ENCODE measurements around the gene TEF. TPM values are rescaled to one million over a fixed set of nuclear protein-coding genes. Genes with fewer than 3 reads are reported as not detected.
"Not testable (repeated sequence)": the region's sequence is repeated elsewhere in the genome, so short reads cannot be mapped to it uniquely, and the experiment has no call there.

Gene TEF
- total RNA-seq, 1 experiment from 2014 or later = 12.8 TPM

DNA sequence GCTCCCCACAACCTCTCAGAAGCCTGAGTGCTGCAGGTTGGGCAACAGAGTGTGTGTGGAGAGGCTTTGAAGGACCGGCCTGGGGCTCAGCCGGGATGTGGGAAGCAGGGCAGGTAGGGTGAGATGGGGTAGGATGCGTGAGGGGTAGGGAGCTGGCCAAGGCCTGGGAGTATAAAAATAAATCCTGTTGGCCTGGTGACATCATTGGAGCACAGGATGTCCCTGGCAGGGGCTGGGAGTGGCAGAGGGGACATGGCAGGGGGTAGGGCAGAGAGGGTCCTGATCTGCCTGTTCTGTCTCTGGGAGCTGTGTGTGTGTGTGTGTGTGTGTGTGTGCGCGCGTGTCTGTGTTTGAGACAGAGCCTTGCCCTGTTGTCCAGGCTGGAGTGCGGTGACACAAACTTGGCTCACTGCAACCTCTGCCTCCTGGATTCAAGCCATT lies 28.6 kb downstream of the TEF start:
- in situ Hi-C loops (cut with HindIII; ENCODE audit: low sequenced_read_pairs) = no loop called here
- peak; percentile 97 for DNase-seq (ENCODE audit: low spot score)

DNA sequence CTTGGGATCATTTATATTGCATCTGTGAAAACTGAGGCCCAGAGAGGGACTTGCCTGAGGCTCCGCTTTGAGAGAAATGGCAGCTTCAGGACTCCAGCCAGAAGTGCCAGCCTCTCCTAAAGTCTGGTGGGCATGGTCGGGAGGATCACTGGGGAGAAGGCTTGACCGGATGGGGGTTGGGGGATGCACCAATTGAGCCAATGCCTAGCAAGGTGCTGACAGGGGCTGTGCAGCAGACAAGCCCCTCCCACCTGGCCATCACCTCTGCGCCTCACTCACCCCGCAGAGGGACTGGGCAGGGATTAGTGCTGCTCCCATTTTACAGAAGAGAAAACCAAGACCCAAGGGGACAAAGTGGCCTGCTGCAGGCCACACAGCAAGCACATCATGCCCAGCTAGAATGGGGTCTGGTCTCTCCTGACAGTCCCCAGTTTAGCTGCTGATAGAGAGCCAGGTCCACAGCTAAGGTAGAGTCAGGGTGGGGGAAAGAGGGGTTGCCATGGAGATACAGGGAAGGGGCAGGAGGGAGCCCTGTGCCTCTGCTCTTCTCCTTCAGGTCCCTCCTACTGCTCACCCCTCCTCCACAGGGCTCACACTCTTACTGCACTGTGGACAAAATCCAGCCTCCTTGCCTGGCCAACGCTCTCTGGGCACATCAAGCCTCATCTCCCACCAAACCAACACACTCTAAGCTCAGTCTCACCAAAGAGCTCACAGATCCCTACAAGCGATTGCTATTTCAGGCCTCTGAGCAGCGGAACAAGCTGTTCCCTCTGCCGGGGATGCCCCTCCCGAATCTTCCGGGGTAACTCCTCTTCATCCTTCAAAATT lies 29.5 kb downstream of the TEF start:
- peak; percentile 97 for DNase-seq (ENCODE audit: low spot score)
- in situ Hi-C loops (cut with HindIII; ENCODE audit: low sequenced_read_pairs) = no loop called here

DNA sequence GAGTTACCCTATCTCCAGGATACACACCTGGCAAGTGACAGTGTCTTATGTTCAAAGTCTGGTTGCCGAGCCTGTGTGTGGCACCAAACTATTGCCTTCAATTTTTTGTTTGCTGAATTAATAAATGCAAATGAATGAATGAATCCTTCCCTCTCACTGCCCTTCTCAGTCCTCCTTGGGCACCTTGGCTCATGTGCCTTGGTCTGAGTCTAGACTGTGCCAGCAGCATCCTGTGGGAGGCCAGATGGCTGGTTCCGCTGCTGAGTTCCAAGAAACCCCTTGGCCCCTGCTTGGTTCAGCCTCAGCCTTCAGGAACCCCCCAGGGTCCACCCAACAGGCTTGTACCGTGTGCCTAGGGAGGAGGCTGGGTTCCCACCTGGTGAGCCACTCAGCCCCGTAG lies 33.8 kb downstream of the TEF start:
- in situ Hi-C loops (cut with HindIII; ENCODE audit: low sequenced_read_pairs) = no loop called here
- peak; percentile 85 for DNase-seq (ENCODE audit: low spot score)

DNA sequence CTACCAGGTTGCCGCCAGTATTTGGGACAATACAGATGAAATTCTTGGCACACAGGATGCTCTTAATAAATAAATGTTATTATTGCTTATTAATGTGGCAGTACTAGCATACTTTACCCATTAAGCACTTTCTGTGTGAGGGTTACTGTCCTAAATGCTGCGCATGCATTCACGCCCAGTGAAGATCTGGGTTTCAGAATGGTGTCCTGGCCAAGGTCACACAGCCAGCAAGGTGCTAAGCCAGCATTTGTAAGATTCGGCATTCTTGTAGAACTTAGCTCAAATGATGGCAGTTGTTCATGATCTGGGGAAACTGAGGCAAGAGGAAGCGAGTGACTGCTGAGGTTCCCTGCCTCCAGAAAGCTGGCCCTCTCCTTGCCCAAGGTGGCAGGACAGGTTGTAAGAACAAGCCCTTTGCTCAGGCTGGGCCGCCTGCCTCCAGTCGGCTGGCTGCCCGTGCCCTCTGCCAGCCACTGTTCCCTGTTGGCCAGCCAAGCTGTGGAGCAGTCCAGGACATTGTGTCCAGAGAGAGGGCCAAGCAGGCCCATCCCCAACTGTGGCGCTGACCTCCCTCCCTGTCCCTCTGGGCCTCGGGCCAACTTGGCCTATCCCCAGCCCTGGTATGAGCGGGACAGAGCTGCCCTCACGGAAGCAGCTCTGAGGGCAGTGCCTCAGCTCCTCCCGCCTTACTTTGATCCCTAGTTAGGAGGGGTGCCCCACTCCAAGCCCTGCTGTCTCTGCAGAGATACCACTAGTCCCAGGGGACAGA lies 36.1 kb downstream of the TEF start:
- in situ Hi-C loops (cut with HindIII; ENCODE audit: low sequenced_read_pairs) = no loop called here
- DNase-seq (ENCODE audit: low spot score) = peak; percentile 99

DNA sequence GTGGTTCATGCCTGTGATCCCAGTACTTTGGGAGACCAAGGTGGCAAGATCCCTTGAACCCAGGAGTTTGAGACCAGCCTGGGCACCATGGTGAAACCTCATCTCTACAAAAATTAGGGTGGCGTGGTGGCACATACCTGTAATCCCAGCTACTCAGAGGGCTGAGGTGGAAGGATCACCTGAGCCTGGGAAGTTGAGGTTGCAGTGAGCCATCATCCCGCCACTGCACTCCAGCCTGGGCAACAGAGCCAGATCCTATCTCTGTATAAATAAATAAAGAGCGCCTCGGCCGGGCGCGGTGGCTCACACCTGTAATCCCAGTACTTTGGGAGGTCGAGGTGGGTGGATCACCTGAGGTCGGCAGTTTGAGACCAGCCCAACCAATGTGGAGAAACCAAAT lies 37.0 kb downstream of the TEF start:
- in situ Hi-C loops (cut with HindIII; ENCODE audit: low sequenced_read_pairs) = no loop called here
- no peak for DNase-seq (ENCODE audit: low spot score)

DNA sequence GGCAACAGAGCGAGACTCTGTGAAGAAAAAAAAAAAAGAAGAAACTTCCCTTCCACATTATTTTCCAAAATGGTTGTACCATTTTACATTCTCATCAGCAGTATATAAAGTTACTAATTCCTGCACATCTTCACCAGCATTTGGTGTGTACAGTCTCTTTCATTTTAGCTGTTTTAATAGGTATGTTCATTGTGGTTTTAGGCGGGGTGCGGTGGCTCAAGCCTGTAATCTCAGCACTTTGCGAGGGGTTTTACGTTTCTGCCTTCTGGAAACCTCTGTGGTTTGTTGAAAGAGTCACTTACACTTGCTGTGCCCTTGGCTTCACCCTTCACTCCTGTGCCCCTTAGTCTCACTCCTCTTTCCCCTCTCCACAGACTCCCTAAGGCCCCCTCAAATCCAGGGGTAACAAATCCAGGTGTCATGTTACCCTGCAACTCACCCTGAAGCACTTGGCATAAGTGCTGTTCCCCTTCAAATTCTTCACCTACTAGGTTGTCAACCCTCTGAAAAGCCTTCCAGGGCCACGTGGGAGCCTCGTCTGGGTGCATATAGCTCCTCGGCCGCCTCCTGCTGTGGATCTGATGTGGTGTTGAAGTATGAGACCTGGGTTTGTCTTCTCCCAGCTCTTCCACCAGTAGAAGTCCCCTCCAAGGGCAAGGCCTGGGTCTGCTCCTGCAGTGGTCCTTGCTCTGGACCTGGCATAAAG lies 44.1 kb downstream of the TEF start:
- no peak for DNase-seq (ENCODE audit: low spot score)

DNA sequence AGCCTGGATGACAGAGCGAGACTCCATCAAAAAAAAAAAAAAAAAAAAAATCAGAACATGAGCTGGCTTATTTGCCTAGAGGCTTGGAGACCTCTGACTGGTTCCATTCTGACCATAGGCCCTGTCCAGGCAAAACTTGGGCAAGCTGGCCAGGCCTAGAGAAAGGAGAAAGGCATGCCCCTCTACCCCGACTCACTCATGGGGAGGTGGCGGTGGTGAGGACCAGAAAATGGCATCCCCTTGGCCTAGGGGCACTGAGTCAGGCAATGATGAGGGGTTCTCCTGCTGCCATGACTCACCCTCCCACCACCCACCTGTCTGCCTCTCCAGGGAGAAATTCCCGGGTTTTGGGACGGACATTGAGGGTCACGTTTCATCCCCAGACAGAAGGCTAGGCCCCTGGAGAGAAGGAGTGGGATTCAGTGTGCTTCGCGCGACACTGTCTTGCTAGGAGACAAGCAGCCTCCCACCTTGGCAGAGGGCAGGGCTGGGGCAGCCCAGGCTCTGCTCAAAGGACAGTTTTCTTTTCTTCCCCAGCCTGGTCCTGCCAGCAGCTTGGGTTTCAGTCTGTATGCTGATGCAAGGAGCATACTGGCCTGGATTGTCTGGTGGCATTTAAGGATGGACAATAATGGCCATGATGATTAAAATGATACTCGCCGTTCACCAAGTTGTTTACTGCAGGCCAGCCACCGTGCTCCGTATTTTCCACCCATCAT lies 47.6 kb downstream of the TEF start:
- in situ Hi-C loops (cut with HindIII; ENCODE audit: low sequenced_read_pairs) = no loop called here
- DNase-seq (ENCODE audit: low spot score) = no peak

More for the DNA sequence above, 44.1 kb downstream of the TEF start:
- in situ Hi-C loops (cut with HindIII; ENCODE audit: low sequenced_read_pairs) = no loop called here

DNA sequence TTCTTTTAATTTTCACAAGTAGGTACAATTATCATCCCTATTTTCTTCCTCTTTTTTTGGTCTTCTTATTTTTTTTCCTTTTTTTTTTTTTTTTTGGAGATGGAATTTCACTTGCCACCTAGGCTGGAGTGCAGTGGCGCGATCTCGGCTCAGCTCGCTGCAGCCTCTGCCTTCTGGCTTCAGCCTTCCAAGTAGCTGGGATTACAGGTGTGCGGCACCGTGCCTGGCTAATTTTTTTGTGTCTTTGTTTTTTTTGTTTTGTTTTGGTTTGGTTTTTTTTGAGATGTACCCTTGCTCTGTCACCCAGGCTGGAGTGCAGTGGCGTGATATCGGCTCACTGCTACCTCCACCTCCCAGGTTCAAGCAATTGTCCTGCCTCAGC lies 48.2 kb downstream of the TEF start:
- no peak for DNase-seq (ENCODE audit: low spot score)
- in situ Hi-C loops (cut with HindIII; ENCODE audit: low sequenced_read_pairs) = no loop called here

DNA sequence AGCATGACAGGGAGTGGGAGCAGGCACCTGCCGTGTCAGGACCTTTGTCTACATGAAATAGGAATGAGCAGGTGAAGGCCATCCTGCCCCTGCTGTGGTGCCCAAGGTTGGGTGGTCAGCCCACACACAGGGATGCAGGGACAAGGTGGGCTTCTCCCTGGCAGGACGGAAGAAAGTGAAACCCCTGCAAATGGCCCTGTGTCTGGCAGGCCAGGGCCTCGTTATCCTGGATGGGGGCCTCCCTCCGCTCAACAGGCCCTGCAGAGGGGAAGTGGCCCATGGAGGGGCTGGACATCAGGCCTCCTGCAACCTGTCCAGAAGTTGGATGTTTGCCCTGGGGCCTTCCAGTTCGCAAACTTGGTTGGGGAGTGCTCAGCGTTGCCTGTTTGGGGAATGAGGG lies 49.9 kb downstream of the TEF start:
- in situ Hi-C loops (cut with HindIII; ENCODE audit: low sequenced_read_pairs) = no loop called here
- no peak for DNase-seq (ENCODE audit: low spot score)

DNA sequence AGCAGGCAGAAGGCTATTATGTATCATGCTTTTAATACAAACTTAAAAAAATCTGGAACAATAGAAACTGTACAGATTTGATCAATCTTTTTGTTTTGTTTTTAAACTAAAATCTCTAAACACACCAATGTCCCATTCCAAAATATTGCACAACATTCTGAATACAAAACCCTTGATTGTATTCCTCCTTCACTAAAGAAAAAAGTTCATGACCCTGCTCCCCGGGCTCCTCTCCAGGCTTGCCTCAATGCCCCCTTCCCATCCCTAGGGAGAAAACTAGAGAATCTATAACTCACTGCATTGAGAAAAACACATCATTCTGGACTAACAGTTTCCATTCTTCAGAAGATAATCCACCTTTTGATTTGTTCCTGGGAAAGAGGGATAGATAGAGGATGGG lies 51.7 kb downstream of the TEF start:
- in situ Hi-C loops (cut with HindIII; ENCODE audit: low sequenced_read_pairs); DNase-seq (ENCODE audit: low spot score): not testable (repeated sequence)

DNA sequence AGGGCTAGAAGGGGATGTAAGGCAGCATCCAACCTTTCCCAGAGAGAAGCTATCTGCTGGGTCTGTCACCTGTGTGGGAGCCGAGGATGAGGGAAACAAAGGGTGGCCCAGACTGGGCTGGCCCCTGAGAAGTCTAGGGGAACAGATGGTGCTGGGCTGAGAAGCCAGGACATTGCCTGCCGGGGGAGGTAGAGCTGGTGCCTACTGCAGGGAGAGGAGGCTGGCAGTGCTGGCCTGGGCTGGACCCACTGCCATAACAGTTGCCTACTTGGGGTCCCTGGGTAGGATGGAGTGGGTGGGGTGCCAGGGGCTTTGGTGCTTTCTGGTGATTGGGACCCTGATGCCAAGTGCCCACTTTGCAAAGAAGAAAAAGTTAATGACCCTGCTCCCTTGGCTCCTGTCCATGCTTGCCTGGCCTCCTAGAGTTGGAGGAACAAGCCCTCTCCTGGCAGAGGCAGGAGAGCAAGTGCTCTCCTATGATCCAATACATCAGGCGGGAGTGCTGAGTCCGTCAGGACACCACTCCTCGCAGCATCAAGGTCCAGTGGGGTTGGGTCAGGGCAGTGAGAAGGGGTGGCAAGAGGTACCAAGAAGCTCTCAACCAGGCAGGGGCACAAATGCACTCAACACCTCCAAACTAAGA lies 52.7 kb downstream of the TEF start:
- DNase-seq (ENCODE audit: low spot score) = peak; percentile 83
- in situ Hi-C loops (cut with HindIII; ENCODE audit: low sequenced_read_pairs) = not testable (repeated sequence)

DNA sequence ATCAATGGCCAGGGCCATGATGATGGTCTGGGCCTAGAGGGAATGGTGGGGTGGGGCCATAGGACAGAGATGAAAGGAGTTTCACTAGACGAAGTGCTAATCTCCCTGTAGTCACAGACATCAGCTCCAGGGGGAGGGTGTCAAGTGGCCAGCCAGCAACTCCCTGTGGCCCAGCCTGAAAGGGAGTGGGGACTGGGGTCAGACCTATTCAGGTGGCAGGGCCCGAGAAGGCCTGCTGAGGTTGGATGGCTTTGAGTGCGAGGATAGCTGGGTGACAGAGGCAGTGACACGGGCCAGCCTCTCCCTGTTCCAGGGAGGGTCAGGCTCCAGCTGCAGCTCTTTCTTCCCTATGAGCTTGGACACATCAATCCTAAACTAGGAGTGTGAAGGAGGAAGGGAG lies 53.8 kb downstream of the TEF start:
- in situ Hi-C loops (cut with HindIII; ENCODE audit: low sequenced_read_pairs) = no loop called here
- DNase-seq (ENCODE audit: low spot score) = no peak

DNA sequence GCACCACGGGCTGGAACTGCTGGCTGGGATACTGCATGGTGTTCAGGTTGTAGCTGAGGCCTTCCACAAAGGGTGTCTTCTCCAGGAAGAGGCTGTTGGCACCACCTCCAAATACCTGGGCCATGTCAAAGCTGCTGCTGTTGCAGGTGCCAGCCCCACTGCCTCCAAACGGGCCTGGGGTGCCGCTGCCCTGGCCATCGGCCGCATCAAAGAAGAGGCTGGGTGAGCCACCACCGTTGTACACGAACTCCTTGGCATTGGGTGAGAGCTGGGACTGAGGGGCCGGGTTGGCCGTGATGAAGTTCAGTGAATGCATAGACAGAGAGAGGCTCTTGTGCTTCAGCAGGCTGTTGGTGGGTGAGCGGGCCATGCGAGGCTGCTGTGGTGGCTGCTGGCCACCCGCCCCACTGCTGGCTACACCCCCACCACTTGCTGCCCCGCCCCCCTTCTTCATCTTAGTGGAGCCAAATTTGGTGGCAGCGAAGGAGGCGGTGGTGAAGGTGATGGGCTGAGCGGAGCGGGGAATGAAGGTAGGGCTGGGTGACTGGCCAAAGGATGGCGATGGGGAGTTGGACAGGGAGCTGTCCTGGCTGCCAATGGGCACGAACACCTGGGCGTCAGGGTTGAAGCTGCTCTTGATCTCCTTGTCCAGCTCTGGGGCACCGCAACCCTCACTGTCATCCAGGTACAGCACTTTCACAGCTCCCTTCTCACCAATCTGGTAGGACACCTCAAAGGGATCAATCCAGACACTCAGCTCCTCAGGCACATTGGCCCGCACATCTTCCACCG lies 54.8 kb downstream of the TEF start:
- DNase-seq (ENCODE audit: low spot score) = no peak
- in situ Hi-C loops (cut with HindIII; ENCODE audit: low sequenced_read_pairs) = no loop called here

DNA sequence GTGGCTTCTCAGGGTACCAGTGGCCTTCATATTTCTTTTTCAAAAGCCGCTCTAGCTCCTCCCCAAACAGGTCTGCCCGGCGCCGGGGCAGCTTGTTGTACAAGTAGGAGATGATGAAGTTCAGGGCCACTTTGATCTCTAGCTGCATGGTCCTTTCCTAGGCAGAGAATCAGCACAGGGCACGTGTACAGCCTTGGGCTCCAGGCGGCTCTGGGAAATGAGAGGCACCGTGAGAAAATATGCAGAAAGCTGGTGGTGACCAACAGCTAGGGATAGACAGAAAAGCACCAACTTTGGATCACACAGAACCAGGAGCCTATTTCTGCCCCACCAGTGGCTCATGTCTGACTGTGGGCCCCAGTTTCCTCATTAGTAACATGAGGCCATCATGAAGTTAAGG lies 55.5 kb downstream of the TEF start:
- DNase-seq (ENCODE audit: low spot score) = peak; percentile 56
- in situ Hi-C loops (cut with HindIII; ENCODE audit: low sequenced_read_pairs) = no loop called here

DNA sequence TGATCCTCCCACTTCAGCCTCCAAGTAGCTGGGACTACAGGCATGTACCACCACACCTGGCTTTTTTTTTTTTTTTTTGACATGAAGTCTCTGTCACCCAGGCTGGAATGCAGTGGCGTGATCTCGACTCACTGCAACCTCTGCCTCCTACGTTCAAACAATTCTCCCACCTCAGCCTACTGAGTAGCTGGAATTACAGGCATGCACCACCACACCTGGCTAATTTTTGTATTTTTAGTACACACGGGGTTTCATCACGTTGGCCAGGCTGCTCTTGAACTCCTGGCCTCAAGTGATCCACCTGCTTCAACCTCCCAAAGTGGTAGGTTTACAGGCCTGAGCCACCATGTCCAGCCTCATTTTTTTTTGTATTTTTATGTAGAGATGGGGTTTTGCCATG lies 58.8 kb downstream of the TEF start:
- DNase-seq (ENCODE audit: low spot score); in situ Hi-C loops (cut with HindIII; ENCODE audit: low sequenced_read_pairs): not testable (repeated sequence)

DNA sequence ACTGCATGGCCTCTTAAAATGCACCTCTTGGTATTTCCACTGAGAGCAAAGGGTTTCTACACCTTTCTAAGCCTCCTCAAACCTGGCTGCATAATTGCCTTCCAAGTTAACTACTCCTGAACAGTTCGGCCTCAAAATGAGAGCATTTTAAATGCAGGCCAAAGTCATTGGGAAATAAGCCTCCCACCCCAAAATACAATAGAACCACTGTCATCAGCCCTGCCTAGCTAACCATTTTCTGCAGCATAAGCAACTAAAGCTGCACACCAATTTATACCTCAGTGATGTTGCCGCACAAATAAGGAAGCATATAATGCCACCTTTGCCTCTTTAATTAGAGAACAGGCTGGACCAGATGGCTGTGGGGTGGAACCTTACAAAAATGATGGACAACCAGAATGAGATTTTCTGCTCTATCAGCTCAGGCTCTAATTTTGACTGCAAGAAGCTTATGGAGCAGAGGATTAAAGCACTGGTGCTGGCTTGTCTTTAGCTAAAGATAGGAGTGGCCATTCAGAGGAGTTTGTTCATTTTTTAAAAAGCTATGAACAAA lies 60.6 kb downstream of the TEF start:
- in situ Hi-C loops (cut with HindIII; ENCODE audit: low sequenced_read_pairs) = no loop called here
- DNase-seq (ENCODE audit: low spot score) = peak; percentile 93

DNA sequence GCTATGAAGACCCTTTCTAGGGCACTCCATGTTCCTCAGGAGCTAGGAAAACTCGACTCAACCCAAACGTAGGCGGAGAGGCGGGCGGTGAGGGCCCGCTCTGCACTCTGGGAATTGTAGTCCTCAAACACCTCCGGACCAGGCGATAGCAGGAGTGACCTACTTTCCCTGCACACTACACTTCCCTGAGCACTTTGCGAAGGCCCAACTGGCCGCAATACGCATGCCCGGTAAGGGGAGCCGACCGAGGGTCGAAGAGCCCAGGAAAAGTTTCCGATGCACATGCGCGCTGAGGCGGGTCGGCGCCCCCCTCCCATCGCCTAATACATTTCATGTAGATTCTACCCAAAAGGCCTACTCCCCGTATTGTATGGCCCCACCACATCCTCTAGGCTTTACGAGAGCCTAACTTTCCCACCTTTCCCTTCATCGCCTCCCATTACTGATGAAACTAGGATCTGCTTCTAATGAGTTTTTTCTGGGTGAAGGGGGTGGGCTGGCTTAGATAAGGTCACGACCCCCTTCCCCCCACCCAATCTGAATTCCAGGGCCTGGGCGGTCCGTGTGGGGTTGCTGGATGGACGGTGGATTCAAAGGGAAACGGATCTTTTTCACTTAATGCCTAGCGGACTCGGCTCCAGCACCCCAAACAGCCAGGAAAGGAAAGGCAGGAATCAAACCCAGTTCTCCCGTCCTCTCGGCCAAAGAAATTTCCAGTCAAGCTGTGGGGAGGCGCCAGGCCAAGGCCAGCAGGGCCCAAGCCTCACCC lies 62.8 kb downstream of the TEF start:
- in situ Hi-C loops (cut with HindIII; ENCODE audit: low sequenced_read_pairs) = no loop called here
- DNase-seq (ENCODE audit: low spot score) = peak; percentile 97

Measured in G401 (cell line).